NCI-H187 treated with DMSO at 0.1 percent for 48 hours (cell line): Measurements from ENCODE around the gene EFCAB10.
A peak's percentile ranks its signal among the peaks of the same experiment; 100 is the strongest.
"Not testable (repeated sequence)": the region's sequence is repeated elsewhere in the genome, so short reads cannot be mapped to it uniquely, and the experiment has no call there.

Experiments
- DNase-seq: peaks from one replicate; lab custom pipeline; 2025; lab: John Stamatoyannopoulos, UW

EFCAB10 gene

DNA sequence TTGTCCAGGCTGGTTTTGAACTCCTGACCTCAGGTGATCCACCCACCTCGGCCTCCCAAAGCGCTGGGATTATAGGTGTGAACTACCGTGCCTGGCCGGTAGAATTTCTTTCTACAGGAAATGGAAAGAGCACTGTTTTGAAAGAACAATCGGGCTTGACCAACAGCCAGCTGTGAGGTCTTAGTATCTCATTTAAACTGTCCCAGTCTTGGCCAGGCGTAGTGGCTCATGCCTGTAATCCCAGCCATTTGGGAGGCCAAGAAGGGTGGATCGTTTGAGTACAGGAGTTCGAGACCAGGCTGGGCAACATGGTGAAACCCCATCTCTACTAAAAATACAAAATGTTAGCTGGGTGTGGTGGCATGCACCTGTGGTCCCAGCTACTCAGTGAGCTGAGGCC, 17.8 kb upstream of the EFCAB10 start:
- DNase-seq, result not testable (repeated sequence)

DNA sequence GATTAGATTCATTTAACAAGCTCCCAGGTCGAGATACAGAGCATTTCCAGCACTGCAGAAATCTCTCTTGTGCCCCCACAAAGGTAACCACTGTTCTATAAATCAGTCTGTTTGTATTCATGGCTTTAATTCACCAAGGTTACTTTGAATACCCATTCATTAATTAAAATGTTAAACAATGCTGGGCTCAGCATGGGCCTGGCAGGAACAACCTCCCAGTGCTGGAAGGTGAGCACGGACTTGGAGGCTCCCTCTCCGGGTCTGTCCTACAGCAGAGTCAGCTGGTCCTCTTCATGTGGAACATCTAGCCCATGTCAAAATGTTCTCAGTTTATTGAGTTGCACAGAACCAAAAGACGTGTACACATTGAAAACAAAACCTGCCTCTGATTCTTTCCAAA, 15.6 kb upstream of the EFCAB10 start:
- no peak for DNase-seq

DNA sequence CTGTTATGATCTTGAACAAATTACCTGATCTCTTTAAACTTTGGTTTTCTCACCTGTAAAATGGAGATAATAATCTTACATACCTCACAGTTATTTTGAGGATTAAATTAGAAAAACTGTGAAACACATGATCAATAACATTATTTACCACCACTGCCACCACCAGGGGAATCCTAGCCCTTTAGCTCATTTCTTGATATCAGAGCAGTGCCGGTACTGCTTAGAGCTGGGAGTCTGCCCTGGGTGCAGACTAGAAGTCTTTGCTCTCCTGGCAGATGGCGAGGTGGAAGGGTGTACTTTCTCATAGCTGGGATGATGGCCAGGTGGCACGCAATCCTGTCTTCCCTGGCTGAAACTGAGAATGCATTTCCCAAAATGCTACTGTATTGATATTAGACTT, 12.7 kb upstream of the EFCAB10 start:
- no peak for DNase-seq

DNA sequence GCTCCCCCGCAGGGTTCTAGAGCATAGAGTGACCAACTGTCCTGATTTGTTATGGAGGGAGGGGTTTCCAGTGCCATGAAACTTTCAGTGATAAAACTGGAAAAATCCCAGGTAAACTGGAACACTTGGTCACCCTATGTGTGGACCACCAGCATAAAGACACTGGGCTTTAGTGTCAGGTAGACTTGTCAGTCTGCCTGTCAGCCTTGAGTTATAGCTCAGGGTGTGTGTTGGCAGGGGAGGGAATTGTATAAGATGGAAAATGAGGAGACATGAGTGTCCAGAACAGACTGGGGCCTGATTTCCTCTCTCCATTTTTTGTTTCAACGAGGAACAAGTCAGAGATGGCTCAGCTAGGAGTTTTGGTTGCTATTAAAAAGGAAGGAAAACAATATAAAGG, 10.2 kb upstream of the EFCAB10 start:
- DNase-seq, result no peak

DNA sequence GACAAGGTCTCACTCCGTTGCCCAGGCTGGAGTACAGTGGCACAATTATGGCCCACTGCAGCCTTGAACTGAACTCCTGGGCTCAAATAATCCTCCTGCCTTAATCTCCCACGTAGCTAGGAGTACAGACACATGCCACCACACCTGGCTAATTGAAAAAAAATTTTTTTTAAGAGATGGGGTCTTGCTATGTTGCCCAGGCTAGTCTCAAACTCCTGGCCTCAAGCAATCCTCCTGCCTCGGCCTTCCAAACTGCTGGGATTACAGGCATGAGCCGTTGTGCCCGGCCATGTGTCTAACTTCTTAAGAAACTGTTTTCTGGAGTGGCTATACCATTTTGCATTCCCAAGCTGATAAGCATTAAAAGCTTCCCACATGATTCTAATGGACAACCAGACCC, 9.5 kb upstream of the EFCAB10 start:
- no peak for DNase-seq

DNA sequence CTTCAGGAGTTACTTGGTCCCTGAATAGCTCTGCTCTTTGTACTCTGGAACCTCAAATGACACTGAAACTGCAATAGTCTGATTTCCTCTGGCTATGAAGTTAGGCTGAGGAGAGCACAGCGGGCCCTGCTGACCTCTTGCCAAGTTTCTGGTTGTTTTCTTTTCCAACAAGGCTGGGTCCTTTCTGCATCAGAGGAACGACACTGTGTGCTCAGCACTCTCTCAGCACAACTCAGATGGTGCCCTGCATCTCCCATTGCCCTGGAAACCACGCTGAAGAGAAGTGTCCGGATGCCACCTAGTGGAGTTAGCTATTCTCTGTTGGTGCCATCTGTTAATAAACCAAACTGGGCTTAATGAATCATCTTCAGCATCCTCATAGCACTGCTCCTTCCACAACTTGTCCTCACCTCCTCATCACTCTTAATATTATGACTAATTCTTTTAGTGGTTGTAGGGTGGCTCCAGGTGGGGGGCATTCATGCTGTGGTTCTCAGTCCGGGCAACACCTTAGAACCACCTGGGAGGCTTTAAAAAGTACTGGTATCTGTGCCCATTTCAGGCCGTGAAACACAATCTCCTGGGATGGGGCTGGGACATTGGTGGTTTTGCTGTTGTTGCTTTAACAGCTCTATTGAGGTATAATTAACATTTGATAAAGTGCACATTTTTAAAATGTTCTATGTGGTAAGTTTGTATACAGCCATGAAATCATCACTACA, 8.2 kb upstream of the EFCAB10 start:
- peak; percentile 51 for DNase-seq

DNA sequence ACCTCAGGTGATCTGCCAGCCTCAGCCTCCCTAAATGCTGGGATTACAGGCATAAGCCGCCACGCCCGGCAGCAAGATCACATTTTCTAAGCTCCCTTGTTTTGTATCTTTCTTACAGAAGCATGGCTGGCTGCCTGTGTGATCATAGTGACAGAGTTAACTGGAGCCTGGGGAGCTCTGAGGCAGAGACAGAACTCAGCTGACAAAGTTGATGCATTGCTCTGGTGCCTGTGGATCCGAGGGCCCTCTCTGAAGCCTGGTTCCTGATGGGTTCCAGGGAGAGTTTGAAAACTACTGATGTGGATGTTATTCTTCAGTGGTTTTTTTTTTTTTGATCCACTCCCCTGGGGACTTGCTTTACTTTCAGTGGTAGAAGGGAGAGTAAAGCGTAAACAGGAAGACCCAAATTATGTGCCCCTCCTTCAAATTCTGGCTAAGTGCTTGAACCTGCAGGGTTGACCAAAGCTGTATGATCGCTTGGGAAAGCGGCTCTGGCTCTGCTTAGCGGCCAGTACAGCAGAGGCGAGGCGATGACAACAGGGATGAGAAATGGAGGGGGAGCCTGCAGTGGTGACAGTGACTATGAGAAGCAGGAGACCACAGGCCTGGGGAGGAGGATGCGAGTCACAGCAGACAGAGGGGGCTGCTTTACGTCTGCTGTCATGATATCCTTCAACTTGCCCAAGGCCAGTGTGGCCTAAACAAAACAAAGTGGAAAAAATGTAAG, 6.8 kb upstream of the EFCAB10 start:
- no peak for DNase-seq

DNA sequence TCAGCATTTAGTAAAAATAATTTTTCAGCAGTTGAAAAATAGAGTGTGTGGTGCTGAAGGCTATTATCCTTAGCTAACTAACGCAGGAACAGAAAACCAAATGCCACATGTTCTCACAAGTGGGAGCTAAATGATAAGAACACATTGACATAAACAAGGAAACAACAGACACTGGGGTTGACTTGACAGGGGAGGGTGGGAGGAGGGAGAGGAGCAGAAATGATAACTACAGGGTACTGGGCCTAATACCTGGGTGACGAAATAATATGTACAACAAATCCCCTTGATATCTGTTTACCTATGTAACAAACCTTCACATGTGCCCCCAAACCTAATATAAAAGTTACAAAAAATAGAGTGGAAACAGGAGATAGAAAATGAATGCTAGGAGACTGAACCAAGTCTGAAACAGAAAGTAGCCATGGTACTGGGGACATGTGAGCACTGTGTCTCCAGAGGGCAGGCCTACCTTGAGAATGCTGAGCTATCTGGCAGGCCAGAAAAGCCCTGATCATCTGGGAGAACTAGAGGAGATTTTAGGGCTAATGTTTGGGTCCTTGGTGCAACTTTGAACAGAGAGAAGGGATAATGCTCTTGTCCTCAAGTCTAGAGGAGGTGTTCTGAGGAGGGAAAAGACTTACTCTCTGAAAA, 4.7 kb upstream of the EFCAB10 start:
- no peak for DNase-seq

DNA sequence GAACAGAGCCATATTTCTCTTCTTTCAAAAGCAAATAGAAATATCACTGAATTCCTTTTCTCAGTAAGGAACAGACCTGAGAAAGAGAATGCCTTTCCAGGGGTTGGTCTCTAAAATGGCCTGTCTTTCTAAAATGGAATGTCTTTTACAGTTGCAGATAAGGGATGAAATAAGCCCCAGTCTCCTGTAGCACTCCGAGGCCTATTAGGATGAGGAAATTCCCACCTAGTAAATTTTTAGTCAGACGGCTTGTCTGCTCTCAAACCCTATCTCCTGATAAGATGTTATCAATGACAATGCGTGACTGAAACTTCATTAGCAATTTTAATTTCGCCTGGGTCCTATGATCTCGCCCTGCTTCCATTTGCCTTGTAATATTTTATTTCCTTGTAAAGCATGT, 2.9 kb upstream of the EFCAB10 start:
- DNase-seq, result no peak

DNA sequence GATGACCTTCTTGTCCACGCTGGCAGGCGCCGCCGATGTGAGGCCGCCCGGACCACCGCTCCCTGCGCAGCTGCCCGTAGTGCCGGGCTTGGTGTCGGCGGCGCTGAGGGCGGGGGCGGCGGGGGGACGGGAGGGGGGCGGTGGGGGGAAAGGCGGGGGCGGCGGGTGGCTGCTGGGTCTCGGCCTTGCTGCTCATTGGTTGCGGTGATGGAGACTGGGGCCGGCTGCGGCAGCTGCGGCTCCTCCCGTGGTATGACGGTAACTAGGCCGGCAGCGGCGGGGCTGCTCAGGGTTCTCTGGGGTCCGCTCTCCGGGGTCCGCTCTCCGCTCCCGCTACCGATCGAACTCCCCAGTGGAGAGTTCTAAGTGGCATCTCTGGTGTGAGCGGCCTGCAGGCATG, 1.8 kb upstream of the EFCAB10 start:
- no peak for DNase-seq

DNA sequence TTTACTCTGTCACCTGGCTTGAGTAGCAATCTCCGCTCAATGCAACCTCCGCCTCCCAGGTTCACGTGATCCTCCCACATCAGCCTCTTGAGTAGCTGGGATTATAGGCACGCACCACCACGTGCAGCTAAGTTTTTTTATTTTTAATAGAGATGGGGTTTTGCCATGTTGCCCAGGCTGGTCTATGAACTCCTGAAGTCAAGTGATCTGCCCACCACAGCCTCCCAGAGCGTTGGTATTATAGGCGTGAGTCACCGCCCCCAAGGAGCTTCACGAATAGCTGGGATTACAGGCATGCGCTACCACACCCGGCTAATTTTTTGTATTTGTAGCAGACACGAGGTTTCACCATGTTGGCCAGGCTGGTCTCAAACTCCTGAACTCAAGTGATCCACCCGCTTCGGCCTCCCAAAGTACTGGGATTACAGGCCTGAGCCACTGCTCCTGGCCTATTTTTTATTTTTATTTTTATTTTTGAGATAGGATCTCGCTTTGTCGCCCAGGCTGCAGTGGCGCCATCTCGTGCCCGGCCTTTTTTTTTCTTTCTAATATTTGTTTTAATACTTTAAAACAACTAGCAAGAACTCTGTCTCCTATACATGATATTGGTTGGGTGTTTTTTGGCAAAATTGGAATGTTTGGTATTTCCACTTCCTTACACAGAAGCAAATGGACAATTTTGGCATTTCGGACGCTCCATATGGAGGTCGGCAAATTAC, 1.1 kb downstream of the EFCAB10 start:
- DNase-seq, result no peak

DNA sequence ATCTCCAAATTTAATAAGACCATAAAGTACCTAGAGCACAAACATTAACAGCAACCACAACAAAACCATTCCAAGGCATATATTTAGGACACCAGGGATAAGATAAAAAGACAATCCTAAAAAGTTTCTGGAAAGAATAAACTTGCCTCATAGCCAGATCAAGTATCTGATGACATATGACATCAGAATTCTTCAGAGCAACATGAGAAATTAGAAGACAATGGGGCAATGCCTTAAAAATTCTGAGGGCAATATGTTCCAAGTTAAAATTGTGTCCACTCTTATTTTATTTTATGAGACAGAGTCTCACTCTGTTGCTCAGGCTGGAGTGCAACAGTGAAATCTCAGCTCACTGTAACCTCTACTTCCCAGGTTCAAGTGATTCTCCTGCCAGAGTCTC, 2.8 kb downstream of the EFCAB10 start:
- no peak for DNase-seq

DNA sequence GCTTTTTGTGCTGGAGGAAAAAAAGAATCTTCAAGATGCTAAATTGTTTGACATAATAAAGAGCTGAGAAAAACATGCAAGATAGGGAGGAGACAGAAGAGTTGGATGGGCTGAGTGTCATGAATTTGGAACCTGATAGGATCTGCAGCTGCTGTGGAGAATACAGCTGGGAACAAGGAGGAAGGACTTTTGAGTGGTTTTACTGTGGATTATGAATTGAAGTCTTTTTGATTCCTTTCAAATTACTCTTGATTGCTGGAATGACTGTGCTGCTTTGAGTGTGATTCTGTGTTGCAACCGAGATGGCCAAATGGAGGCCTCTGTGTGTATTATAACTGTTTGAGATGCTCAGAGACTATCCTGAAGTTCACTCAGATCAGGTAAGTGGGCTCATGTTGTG, 4.0 kb downstream of the EFCAB10 start:
- no peak for DNase-seq

DNA sequence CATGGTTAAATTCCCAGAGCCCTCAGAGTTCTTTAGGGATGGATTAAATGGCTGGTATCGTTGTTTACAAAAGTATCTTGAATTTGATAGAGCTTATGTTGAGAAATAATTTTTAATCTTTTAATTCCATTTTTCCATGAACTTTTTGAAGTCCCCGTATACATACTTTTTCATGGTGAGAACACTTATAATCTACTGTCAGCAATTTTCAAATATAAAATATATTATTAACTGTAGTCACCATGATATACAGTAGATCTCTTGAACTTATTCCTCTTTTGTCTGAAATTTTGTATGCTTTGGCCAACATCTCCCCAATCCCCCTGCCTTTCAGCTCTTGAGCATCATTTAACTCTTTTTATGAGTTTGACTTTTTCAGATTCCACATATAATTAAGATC, 9.4 kb downstream of the EFCAB10 start:
- no peak for DNase-seq

DNA sequence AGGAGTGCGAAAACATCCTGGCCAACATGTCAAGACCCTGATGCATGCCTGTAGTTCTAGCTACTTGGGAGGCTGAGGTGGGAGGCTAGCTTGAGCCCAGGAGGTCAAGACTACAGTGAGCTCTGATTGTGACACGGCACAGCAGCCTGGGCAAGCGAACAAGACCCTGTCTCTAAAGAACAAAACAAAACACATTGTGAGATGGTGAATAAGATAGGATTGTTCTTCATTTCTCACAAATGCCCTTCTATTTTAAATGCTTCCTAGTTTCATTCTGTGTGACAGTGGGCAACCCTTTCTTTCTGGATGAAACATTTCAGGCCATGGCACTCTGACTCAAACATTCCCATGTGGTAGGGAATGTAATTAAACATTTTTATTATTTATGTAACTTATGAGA, 13.5 kb downstream of the EFCAB10 start:
- no peak for DNase-seq

DNA sequence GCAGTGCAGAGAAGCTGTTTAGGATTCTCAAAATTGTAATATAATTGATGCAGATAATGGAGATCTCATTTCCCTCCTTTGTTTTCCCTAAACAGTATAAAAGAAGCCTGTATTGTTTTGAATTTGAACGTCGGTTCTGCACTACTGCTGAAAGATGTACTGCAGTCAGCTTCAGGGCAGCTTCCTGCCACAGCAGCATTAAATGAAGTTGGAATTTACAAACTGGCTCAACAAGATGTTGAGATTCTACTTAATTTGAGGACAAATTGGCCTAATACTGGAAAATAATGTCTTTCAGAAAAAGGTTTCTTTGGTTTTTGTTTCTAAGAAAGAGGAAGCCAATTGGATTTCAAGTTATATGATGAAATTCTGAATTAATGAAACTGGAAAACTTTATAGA, 14.3 kb downstream of the EFCAB10 start:
- DNase-seq, result no peak

DNA sequence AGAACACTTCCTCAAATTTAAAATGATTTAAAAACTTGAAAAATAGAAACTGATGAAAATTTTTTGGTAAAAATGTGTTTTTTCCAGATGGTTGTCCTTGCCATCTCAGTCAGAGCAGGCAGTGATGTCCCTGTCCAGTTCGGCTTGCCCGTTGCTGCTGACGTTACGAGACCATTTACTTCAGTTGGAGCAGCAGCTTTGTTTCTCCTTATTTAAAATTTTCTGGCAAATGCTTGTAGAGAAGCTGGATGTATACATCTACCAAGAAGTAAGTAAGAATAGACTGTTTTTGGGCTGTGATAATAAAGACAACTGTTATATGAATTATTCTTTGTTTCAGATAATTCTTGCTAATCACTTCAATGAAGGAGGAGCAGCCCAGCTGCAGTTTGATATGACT, 16.1 kb downstream of the EFCAB10 start:
- no peak for DNase-seq

DNA sequence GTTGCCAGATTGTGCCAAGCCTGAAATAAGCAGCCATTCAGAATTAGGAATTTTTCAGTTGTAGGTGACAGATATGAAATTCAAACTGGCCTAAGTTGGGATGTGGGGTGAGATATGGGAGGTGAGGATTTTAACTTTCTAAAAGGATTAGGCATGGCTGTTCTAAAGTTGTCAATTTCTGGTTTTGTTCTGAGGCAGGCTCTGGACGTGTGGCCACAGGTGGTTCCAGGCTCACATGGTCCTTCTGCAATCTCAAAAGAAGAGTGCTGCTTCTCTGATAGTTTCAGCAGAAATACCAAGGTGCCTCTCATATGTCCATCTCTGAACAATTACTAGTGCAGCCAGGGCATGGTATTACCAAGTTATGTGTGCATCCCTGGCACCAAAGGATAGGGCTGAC, 21.4 kb downstream of the EFCAB10 start:
- DNase-seq, result no peak

DNA sequence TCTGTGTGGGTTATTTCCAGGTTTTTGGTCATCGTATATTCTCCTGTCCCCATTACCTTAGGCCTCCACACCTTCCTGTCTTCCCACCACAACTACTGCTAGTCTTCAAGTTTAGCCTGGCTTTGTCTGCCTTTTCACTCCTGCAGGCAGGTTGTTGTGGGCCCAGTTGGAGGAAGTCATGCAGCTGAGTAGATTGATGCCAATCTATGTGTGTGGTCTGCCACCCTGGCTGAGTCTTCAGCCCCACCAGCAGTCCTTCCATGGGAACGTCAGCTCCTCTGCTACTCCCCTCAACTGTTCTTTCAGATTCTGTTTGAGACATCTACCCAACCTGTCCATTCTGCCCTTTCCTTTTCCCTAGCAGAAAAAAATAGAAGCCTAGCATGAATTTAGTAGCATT, 43.0 kb downstream of the EFCAB10 start:
- no peak for DNase-seq

DNA sequence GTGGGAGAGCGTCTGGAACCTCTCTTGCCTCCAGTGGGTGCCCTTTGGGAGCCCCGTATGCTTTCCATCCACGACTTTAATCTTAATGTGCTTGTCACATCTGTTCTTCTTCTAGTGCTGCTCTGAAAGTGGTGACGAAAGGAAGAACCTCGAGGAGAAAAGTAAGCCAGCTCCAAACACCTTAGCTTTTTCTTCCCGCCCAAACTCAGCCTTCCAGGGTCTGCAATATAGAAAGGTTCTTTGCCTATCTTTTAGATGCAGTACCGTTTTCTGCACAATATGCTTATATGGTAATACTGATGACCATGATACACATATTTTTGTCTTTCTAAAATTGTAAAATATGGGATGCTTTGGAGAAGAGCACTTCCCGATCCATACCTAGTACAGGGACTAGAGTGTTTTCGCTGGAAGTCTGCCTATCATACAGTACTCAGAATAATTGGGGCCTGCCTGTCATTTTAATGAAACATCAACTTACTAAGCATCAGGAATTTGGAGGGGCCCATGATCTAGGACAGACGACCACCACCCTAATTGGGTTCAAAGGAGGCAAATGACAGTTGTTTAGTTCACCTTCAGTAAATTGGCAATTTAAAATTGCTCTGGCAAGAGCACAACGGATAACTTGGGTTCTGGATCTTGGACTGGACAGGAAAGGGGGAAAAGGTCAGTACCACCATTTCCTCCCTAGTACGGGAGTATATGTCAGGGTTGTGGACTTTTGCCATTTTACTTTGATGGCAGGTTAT, 48.4 kb downstream of the EFCAB10 start:
- DNase-seq, result no peak

DNA sequence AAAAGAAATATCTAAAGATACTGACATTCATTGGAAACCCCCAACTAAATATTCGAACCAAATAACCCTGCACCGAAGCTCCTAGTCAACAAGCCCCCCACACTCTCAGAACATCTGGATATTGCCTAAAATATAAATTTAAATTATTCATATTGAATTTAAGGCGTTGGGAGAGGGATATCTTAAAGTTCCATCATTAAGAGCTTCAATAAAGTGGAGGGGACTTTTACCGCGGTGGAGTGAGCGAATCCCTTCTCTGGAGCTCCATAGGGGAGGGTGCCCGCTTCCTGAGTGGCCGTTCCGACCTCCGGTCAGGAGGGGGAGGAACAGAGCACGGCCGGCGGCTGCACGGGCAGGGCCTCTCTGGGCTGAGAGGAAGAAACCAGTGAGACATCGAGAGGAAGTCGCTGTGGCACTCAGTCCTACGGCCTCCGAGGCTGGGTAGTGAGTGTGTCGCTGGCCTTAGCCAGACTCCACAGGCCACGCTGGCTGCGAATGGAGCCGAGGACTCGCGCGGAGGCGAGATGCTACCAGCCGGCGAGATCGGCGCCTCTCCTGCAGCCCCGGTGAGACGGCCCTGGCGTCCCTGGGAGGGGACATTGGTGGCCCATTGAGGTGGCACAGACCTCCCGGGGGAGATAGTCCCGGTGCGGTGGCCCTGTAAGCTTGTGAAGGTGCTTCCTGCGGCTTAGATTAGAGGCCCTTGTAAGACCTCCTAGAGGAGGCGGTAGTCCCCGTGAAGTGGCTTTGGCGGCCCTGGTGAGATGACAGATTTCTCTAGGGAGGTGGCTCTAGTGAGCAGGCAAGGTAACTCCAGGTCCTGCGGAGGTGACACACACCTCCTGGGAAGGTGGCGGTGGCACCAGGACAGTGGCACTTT, 49.3 kb downstream of the EFCAB10 start, which contains the start of gene RINT1:
Gene RINT1 (plus strand): TSS at position 410 of the 880 bp plus-strand sequence. CDS start 115 bp downstream, at position 525.
- peak; percentile 56 for DNase-seq
